Fibroblast of skin of right biceps (primary cell): ENCODE data around the gene SPATA32.

ENCODE experiments used
- DNase-seq: peaks from one replicate; pipeline ENCODE4 v3.0.0-alpha.2; 2013

SPATA32 gene

DNA sequence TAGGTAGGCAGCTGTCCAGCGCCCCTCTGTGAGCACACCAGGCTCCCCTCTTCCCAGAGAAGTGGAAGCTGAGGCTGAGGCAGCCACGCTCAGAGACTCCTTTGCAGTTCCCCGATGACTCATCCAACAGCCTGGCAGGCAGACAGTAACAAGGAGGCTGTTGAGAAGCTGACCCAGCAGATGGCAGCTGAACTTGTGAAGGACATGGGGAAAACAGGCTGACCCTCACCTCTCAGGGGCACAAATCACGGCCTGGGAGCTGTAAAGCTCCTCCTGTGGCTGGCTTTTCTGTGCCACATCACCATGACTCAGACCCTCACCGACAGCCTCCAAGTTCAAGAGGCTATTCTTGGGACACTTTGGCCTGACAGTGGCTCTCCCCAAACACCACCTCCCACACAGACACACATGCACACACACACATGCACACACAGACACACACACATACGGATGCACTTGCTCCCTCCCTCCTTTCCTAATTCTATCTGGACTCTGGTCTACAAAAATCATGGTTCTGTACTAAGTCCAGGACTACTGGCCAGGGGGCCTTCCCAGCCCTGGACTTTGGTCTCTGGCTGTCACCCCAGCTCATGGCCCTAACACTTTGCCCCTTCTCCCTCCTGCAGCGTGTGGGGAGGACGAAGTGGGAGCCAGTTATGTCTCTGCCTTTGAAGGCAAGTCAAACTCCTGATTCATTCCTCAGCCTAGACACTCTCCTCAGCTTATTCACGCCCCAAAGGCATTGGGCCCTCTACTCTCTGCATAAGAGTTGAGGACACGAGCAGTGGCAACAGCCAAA is 31.7 kb upstream of the SPATA32 start:
- DNase-seq = peak; percentile 87

DNA sequence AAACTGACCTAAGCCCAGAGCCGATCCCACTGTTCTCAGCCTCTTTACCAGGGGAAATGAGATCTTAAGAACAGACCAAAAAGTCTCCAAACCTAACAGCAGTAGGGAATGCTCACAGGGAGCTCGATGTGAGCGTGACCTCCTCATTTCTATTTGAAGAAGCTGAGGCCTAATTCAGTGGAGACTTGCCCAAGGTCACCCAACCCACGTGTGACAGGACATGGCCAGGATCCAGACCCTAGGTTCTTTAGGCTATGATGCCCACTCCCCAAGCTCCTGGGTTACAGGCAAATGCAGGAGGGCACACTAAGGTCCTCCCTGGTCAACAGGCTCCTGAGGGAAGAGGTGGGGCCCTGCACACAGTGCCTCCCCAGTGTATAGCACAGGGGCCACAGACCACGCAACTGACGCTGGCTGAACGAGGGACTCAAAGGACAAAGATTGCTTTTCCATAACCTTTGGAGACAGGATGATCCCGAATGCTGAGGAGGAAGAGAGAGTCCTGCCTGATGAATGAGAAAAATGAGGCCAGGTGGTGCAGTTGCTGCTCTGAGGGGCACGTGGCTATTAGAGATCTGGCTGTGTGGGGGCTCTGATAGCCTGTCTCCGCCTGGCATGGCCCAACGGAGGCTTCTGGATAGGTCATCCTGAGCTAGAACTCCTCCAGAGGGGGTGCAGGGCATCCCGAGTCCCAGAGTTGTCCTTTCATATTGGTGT is 31.0 kb upstream of the SPATA32 start:
- DNase-seq = no peak

DNA sequence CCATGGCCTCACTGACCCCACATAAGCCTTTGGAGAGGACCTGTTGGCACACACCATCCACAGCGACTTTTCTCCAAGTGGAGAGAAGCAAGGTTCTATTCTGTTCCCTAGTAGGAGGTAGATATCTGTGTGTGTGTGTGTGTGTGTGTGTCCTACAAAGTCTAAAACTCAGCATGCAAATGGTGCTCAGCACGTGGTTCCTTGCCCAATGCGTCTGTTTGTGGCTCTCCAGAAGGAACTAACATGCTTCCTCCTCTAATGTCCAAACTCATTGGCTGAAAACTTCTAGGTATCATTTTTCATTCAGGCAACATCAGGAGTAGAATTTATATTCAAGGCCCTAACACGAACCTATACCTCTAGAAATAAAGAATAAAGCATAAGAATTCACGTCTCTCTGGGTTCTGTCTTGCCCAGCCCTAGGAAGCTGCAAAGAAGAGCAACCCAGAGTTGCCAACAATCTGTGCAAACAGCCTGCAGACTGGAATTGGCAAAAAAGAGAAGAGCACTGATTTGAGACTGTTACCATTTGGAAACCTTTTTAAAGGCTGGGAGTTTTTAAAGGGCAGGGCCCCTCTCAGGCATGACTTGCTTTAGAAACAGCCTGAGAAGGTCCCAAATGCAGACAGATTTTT is 29.4 kb upstream of the SPATA32 start:
- no peak for DNase-seq

DNA sequence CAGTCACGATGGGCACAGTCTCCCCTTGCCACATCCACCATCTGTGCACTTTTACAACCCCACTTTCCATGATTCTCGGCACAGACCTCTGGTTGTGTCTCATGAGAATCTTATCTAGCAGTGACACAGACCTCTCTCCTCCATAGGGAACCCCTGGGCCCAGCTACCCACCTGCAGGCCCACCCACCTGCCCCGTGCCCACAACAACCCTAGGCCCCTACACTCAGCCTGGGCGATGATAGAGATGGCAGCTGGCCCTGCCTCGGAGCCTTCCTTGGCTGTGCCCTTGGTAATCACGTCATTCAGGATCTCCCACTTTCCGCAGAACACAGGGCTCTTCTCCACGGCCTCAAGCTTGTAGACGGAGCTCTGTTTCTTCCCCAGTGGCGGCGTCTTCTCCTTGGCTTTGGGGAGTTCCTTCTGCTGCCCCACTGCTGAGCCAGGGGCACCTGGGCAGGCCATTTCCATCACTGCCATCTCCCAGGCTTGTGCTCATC is 28.4 kb upstream of the SPATA32 start:
- no peak for DNase-seq

DNA sequence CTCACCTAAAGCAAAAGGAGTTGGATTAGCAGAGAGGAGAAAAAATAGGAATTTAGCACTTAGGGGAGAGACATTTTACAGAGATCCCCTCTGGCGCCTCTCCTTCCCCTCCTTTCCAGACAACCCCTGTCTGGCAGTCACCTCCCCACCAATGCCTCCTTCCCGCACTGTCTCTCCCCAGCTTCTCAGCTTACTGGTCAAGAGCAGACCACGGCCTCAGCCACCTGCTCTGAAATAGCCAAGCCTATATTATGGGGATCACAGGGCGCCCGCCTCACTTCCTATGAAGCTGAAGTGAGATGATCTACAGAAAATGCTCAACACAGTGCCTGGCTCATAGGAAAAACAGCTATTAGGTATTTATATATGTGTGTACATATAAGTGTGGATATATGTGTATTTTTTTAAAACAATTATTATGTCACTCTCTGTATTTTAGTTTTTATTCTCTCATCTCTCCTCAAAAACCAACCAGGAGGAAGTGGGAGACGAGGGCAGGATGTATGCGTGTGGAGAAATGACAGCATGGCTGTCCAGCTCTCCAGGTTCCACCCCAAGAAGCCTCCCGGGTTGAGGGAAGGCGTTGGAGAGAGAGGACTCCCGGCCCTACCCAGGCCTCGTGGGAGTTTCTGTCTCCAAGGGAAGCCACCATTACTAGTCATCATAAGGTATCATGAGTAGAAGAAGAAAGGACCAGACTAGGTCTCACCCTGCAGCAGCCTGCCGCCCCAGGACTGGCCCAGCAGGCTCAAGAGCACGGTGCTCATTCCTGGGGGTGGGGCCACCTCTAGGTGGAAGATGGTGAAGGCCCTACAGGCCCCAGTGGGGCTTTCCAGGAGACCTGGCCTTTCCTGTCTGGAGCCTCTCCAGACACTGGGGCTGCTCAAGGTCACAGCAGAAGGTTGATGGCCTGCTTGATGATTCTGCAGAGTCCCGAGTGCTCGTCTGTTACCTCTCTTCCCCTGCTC is 27.7 kb upstream of the SPATA32 start:
- no peak for DNase-seq

DNA sequence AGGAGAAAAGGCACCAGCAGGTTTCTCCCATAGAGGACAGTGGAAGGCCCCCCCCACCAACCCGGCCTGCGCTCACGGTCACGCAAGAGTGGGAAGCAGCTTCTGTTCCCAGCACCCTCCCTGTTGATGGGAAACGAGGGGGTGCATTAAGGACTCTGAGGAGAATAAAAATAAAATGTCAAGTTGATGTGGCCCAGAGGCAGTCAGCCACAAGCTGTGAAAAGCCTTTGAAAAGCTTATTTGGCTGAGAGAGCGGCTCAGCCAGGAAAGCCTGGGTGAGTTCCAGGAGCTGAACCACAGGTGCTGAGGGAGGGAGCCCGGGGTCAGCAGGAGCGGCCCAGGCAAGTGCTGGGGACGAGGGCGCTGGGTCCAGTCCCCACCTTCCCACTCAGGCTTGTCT is 26.9 kb upstream of the SPATA32 start:
- no peak for DNase-seq

DNA sequence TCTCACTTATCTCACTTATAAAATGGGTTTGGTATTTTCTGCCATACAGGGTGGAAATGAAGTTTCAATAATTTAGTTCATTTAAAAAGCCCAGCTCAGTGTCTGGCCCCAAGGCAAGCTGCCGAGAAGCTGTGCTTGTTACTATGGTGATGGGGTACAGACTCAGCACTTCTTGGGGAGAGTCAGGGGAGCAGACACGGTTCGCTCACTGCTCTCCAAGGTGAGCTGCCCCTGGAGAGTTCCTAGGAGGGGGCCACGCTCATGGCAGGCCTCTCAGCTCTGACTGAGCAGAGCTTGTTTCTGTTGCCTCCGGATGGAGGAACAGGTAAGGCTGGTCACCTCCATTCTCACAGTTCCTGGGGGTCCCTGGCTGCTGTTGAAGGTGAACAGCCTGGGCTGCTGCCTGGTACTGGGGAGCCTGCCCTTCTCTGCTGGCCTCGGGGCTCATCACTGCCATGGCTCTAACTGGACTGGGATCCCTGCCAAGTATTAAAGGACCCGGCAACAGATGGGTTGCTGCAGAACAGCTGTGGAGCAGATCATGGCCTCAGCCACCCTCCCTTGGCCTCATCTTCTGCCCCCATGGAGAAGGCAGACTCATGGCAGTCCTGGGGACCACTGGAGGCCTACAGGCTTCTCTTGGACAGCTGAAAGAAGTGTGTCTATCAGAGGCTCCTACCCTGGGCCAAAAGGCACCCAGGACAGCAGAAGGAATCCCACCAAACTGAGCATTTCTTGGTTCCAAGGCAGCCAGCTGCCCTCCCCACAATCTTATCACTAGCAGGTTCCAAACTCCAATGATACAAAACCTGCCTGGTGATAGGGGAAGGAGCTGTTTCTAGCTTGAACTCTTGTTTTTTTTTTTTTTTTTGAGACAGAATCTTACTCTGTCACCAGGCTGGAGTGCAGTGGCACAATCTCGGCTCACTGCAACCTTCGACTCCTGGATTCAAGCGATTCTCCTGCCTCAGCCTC is 25.9 kb upstream of the SPATA32 start:
- no peak for DNase-seq

DNA sequence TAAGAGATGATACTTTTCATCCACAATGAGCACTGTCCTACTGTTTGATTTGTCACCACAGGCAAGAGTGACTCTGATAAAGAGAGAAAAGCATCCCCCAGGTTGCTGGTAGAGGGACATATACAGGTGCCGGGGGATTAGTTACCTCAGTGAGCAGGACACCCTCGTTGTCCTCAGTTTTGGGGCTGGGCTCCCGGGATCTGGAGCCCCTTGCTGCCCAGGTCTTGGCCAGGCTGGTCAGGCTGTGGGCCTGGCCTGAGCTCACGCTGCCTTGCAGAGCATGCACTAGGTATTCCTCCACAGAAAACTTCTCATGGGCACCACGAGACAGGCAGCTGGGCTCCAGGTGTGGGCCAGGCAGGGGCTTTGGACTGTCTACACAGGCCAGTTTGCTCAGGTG is 24.4 kb upstream of the SPATA32 start:
- DNase-seq = no peak

DNA sequence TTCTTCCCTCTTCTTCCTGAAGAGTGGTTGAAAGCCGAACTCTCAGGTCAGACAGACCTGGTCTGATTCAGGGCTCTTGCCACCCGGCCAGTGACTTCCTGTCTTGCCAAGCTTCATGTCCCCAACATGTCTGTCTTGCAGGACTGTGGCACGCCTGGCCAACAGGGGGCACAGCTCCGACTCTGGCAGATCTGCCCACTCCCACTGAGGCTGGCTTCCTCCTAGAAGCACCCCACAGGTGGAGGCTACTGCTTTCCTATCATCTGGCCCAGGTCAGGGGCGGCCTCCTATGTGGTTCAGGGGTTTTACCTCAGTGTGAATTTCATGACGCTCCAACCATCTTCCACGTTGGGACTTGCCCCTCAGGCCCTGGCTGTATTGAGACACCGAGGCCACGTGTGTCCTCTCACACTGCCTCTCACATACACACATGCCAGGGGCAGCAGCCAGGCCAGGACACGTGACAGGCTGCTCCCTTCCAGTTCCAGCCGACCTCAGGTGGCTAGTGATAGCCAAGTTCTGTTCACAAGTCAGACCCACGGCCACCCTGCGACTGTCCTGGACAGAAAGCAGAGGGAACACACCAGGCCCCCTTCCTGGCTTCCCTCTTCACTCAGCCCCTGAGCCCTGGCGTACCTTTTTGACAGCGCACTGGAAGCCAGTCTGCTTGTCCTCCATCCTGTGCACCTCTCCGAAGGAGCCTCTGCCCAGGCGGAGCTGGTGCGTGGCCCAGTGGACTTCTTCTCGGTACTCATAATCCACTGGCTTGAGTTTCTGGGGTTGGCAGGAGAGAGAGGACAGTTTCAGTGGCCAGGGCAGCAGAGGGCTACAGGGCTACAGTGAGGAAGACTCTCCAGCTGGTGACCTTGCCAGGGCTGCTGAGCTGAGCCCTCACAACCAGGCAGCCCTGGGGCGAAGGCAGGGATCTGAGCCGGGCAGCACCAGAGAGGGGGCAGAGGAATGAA is 22.6 kb upstream of the SPATA32 start:
- DNase-seq = no peak

DNA sequence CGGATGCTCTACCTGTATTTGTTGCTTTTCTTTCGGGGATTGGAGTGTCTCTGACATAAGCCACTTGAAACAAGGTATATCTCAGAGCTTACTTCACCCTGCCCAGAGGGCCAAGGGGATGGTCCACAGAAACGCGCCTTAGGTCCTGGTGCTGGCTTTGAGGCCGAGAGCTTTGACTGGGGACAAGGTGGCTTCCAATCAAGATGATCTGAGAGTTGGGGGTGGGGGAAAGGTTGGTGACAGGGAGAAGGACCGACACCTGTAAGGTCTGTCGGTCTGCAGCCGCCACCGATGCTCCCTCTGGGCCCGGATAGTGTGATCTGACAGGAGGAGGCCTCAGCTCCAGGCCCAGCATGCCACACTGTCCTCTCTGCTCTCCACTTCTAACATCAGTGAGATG is 21.8 kb upstream of the SPATA32 start:
- no peak for DNase-seq

DNA sequence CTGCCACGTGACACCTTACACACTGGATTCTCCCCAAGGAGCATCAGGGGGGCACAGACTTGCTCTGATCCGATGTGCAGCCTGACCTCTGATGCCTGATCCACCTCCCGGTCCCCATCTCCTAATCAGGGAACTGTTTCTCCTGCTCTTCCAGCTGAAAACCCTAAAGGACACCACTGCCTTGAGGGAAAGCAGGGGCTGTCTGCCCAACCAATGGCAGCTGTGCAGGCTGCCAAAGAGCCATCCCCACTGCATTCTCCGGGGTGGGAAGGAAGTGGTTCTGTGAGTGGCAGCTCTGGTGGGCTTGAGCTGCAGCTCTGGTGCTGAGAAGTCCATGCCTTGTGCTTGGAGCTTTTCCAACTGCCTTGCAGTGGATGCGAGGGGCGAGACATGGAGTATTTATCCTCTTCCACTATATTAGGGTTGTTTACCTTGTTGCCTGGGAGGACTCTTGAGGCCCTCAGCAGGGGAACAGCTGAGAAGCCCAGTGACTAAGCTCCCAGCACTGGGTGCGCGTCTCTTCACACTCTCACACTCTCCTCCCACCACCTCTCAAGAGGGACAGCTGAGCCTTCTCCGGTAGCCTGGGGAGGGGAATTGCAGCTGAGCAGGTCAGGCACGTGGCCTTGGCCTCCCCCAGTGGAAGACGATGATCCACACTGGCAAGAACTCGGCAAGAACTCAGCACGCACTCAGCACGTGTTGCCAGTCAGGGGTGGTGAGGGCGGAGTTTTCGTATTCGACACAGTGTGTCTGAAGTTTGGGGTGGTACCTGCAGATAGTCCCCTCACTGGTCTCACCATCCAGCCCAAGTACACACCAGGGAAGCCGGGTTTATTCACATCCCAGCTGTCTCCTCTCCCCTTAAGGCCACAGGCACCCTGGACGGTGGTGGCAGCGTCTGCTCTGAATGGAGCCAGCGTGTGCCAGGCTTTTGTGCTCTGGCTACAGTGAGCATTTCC is 21.1 kb upstream of the SPATA32 start:
- DNase-seq = peak; percentile 53

DNA sequence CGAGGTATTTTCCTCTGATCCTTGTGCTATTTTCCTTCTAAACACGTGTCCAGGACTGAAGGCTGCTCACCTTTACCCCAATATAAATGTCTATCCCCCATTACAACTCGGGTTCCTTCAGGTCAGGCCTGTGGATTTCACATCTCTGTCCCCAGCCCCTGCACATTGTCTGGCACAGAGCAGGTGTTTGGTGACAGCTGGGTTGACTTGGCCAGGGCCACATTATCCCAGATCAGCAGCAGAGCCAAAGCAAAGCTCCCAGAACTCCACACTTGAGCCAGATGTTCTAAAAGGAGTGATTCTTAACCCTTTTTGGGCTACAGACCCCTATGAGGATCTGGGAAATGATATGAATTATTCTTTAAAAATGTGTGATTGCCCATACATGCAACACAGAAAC is 18.0 kb upstream of the SPATA32 start:
- DNase-seq = no peak

DNA sequence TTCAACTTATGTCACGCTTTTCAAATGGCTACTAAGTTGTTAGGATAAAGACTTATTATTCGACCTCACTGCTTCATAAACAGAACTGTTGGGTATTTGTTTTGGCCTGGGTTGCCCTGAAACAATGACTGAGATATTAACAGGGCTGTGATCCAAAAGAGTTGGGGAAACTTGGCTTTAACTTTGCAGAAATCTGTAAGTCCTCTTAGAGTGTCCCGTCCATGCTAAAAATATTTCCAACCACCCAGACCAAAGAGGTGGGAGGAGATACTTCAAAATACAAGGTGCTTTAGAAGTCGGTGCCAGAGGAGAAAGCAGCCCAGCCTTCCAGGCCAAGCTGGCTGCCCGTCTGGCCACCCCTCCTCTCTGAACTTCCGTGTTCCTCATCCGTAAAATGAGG is 16.1 kb upstream of the SPATA32 start:
- no peak for DNase-seq

DNA sequence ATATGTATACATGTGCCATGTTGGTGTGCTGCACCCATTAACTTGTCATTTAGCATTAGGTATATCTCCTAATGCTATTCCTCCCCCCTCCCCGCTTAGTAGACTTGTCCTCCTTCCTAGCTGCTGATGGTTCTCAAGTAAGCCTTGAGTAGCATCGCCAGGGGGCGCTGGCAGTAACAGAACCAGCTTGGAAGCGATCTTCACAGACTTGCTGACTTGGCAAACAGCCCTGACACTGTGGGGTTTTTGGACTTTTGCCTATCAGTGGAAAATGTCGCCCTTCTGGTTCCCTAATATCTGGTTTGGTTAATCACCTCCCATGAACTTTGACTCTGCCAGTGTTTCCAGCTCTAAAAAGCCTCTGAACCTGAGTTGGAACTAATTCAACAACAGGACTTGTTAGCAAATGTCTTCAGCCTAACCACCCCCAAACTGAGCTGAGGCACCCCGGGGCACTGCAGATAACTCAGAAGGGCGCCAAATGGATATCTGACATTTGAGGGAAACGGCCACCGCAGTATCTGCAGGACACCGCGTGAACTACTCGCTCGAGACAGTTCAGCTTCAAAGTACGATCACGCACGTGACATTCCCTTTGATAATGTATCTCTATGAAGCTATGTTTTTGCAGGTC is 15.4 kb upstream of the SPATA32 start:
- peak; percentile 88 for DNase-seq

DNA sequence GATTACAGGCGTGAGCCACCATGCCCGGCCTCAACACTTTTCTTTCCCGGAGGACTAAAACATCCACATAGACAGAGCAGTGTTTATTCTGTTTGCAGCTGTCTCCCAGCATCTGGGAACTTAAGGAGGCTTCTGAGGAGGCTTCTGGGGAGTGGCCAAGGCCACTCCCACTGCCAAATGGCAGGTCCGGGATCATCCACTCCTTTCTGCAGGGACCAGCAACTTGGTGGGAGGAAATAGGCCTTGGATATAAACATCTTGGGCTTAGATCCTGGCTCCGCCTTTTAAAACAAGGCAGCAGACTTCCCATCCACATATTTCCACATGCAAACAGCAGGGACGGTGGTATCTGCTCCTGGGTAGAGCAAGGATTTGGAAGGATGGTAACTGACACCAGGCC is 14.1 kb upstream of the SPATA32 start:
- DNase-seq = no peak

DNA sequence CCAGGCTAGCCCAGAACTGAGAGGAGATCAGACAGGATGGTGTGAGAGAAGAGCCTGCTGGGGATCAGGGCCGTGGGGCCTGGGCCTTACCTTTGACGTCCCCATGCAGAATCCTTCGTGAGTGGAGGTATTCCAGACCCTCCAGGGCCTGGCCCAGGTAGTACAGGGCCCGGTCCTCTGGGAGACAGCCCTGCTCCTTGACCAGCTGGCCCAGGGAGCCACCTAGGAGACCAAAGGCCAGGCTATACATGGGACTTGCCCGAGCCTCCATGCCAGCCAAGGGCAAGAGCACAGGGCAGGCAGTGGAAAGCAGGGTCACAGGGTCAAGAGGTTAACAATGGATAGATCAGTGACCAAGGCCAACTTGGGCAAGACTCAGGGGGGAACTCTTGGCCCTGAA is 12.1 kb upstream of the SPATA32 start:
- DNase-seq = no peak

DNA sequence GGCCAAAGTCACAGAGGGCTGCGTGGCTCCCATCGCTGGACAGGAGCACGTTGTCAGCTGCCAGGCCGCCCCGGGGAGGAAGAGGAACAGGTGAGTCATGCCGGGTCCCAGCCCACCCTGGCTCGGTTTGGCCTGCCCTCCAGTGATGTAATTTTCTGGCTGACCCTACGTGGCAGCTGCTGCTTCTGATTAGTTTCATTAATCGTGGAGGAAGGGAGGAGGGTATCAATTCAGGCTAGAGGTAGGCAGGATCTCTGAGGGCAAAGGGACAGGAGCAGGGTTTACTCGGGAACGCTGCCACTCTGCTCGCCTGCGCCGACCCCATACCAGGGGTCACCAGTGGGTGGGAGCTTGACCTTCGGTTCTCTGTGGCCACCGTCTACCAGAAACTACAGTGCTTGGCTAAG is 11.7 kb upstream of the SPATA32 start:
- DNase-seq = no peak

DNA sequence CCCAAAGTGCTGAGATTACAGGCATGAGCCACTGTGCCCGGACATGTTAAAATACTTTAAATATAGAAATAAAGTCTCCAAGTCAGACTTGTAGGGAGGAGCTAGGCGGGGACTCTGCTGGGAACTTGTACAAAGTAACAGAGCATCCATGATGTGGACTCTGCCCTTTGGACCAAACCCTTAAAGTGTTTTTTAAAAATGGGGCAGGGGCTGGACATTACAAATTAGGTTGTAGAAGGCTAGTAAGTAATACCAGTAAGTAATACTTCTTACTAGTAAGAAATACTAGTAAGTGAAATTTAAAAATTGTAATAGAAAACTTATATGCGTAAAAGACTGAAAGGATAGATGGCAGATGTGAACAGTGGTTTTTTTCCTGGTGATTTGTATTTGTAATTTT is 9.7 kb upstream of the SPATA32 start:
- no peak for DNase-seq
